CD4-positive, alpha-beta T cell (primary cell): ENCODE measurements around the gene RAD51B. TPM values are rescaled to one million over a fixed set of nuclear protein-coding genes. Genes with fewer than 3 reads are reported as not detected.

Source experiments
- ATAC-seq: fragments of 200-7000 bp; cut with Tn5 transposase; one replicate; pipeline ENCODE4 v1.10.0; 2022; ENCODE audit warnings: mild to moderate bottlenecking; ENCODE audit not compliant: poor library complexity
- CTCF ChIA-PET: fragments of 350-600 bp; sonication (Branson Sonifier 250); formaldehyde crosslinking; loops from one replicate; lab custom pipeline; 2021; ENCODE audit warnings: antibody characterized with exemption, inconsistent platforms; lab: Charles Lee
- POLR2A ChIA-PET: fragments of 350-600 bp; sonication (Branson Sonifier 250); formaldehyde crosslinking; loops from one replicate; lab custom pipeline; 2021; ENCODE audit warnings: antibody characterized with exemption, inconsistent platforms; lab: Charles Lee
- DNase-seq, 14 experiments: peaks; one replicate each; pipeline ENCODE4 v3.0.0-alpha.2; 2013 to 2020; ENCODE audit warnings: mixed read lengths in 2 of 14
- H3K27ac ChIP-seq, 2 donors: one replicate each; pipeline versions ENCODE4 v1.5.1 to v1.7.0; 2013; ENCODE audit warnings: low read length in 2 of 2, low read depth in 1 of 2, mild to moderate bottlenecking in 1 of 2
- H3K27me3 ChIP-seq, 2 experiments: 1 replicate in 1 of 2; 2 replicates in 1 of 2; pipeline versions ENCODE4 v1.6.1 to v1.7.0; 2013; ENCODE audit warnings: low read length in 2 of 2, control low read depth in 1 of 2, mild to moderate bottlenecking in 1 of 2, moderate library complexity in 1 of 2; ENCODE audit not compliant: insufficient read depth in 2 of 2, control insufficient read depth in 1 of 2
- H3K36me3 ChIP-seq: one replicate; pipeline ENCODE4 v1.6.1; 2013; ENCODE audit warnings: low read length, control low read depth; ENCODE audit not compliant: insufficient read depth
- H3K4me1 ChIP-seq: one replicate; pipeline ENCODE4 v1.6.1; 2013; ENCODE audit warnings: low read length, control low read depth; ENCODE audit not compliant: insufficient read depth
- H3K4me3 ChIP-seq: one replicate; pipeline ENCODE4 v1.5.1; 2013; ENCODE audit warnings: mild to moderate bottlenecking, low read length, moderate library complexity
- H3K9me3 ChIP-seq, 2 experiments: 1 replicate in 1 of 2; 2 replicates in 1 of 2; pipeline versions ENCODE4 v1.6.1 to v1.7.0; 2013; ENCODE audit warnings: low read length in 2 of 2, mild to moderate bottlenecking in 2 of 2, control low read depth in 1 of 2, moderate library complexity in 1 of 2; ENCODE audit not compliant: control insufficient read depth in 1 of 2, insufficient read depth in 1 of 2
- H3K27ac Mint-ChIP-seq: one replicate; pipeline ENCODE4 v1.8.0; 2020; ENCODE audit warnings: mixed read lengths
- H3K27me3 Mint-ChIP-seq: one replicate; pipeline ENCODE4 v1.8.0; 2021; ENCODE audit warnings: mixed read lengths
- H3K36me3 Mint-ChIP-seq: one replicate; pipeline ENCODE4 v1.8.0; 2021; ENCODE audit warnings: low read depth, mixed read lengths
- H3K4me1 Mint-ChIP-seq: one replicate; pipeline ENCODE4 v1.8.0; 2021; ENCODE audit warnings: low read depth, mixed read lengths
- H3K4me3 Mint-ChIP-seq: one replicate; pipeline ENCODE4 v1.8.0; 2020; ENCODE audit warnings: mild to moderate bottlenecking, mixed read lengths
- H3K9me3 Mint-ChIP-seq: one replicate; pipeline ENCODE4 v1.8.0; 2020; ENCODE audit warnings: mixed read lengths
- intact Hi-C, 2 experiments: fragments of 100-400 bp; cut with DNase I in 1 of 2; cut with micrococcal nuclease in 1 of 2; formaldehyde crosslinking; loops; one replicate each; pipeline versions ENCODE4 v1.15.1 to v1.9.0; 2023 to 2025; cut with DNase I, micrococcal nuclease
- total RNA-seq, 174 experiments: library from RNA in 2 of 174; stranded (reverse) in 2 of 174; gene quantifications; one replicate each; pipeline ENCODE4 v1.2.3 and lab custom pipeline; 2021 to 2026
- TF ChIP-seq, protein P1 (sequence below): fragments of 200-600 bp; IDR thresholded peaks from one replicate; pipeline ENCODE4 v1.8.0; 2022; ENCODE audit warnings: antibody characterized with exemption, mild to moderate bottlenecking

The RAD51B gene
- total RNA-seq, 2 experiments from 2014 or later: 18.4 to 20.0 TPM

DNA sequence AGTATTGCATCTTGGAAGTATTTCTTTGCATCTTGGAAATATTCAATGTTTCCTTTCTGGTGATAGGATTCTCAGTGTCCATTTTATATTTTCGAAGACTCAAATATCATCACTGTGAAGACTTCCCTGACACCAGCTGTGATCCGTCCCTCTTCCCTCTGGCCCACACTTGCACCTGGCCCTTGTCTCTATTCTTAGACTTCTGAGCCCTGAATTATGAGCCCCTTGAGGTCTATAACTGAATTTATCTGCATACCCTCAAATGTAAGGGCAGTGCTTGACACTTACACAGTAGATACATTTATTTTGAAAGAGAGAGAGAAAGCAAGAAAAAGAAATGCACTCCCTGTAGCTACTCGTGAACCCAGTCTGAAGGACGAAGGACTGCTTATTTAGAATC, 596.6 kb downstream of the RAD51B start:
- ChIA-PET CTCF (no interaction called here), POLR2A (no interaction called here)
- no peak overlapping the region for H3K4me3 Mint-ChIP-seq
- H3K4me3 ChIP-seq: no peak overlapping the region
- H3K27me3 Mint-ChIP-seq: no peaks in the 10 kb centered on the region
- no peaks in the 10 kb centered on the region for H3K9me3 ChIP-seq
- no peak overlapping the region for H3K27ac ChIP-seq
- no peak overlapping the region for H3K27ac Mint-ChIP-seq
- no peak for ATAC-seq
- TF ChIP-seq, protein P1, sequence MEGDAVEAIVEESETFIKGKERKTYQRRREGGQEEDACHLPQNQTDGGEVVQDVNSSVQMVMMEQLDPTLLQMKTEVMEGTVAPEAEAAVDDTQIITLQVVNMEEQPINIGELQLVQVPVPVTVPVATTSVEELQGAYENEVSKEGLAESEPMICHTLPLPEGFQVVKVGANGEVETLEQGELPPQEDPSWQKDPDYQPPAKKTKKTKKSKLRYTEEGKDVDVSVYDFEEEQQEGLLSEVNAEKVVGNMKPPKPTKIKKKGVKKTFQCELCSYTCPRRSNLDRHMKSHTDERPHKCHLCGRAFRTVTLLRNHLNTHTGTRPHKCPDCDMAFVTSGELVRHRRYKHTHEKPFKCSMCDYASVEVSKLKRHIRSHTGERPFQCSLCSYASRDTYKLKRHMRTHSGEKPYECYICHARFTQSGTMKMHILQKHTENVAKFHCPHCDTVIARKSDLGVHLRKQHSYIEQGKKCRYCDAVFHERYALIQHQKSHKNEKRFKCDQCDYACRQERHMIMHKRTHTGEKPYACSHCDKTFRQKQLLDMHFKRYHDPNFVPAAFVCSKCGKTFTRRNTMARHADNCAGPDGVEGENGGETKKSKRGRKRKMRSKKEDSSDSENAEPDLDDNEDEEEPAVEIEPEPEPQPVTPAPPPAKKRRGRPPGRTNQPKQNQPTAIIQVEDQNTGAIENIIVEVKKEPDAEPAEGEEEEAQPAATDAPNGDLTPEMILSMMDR: no peak
- H3K36me3 Mint-ChIP-seq: no peaks in the 10 kb centered on the region
- H3K36me3 ChIP-seq: no peaks in the 10 kb centered on the region
- intact Hi-C loops: no loop called here
- H3K4me1 ChIP-seq: peaks cover 3% of the 10 kb centered on the region
- H3K9me3 Mint-ChIP-seq: no peaks in the 10 kb centered on the region
- no peak for DNase-seq
- no peaks in the 10 kb centered on the region for H3K27me3 ChIP-seq
- H3K4me1 Mint-ChIP-seq: peaks cover 19% of the 10 kb centered on the region

DNA sequence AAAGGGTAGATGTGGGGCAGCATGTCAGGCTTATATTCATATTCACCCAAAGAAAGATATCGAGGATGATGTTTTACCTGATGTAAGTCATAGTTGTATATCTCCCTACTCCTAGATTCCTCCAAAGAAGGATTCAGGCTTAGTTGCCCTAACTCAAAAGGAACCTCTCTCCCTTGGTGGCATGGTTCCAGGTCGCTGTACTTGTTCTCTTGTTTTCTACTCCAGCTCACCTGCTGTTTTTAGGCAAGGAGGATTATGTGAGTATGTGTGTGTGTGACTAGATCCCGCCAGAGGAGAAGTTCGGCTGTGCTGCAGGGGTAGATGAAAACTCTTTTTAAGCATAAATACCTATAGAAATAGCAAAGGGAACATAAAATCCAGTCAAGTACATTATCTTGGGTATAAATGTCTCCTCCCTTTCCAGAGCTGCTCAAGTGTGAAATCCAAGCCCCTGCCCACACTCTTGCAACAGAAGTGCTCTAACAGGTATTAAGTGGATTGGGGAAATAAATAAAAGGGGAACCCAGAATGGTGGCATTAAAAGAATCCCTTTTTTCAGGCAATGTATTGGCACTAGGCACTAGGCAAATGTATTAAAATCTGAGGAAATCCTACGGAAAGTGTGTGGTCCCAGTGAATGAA, 597.6 kb downstream of the RAD51B start:
- ChIA-PET CTCF (no interaction called here), POLR2A (no interaction called here)
- TF ChIP-seq, protein P1: no peak
- no peaks in the 10 kb centered on the region for H3K9me3 ChIP-seq
- H3K36me3 Mint-ChIP-seq: no peaks in the 10 kb centered on the region
- no peak overlapping the region for H3K4me3 ChIP-seq
- H3K9me3 Mint-ChIP-seq: no peaks in the 10 kb centered on the region
- no peak overlapping the region for H3K27ac Mint-ChIP-seq
- H3K27me3 Mint-ChIP-seq: no peaks in the 10 kb centered on the region
- no peak for DNase-seq
- H3K27me3 ChIP-seq: no peaks in the 10 kb centered on the region
- H3K4me1 Mint-ChIP-seq: peaks cover 19% of the 10 kb centered on the region
- peaks cover 3% of the 10 kb centered on the region for H3K4me1 ChIP-seq
- no peak for ATAC-seq
- no peak overlapping the region for H3K27ac ChIP-seq
- no peaks in the 10 kb centered on the region for H3K36me3 ChIP-seq
- intact Hi-C loops: no loop called here
- H3K4me3 Mint-ChIP-seq: no peak overlapping the region

DNA sequence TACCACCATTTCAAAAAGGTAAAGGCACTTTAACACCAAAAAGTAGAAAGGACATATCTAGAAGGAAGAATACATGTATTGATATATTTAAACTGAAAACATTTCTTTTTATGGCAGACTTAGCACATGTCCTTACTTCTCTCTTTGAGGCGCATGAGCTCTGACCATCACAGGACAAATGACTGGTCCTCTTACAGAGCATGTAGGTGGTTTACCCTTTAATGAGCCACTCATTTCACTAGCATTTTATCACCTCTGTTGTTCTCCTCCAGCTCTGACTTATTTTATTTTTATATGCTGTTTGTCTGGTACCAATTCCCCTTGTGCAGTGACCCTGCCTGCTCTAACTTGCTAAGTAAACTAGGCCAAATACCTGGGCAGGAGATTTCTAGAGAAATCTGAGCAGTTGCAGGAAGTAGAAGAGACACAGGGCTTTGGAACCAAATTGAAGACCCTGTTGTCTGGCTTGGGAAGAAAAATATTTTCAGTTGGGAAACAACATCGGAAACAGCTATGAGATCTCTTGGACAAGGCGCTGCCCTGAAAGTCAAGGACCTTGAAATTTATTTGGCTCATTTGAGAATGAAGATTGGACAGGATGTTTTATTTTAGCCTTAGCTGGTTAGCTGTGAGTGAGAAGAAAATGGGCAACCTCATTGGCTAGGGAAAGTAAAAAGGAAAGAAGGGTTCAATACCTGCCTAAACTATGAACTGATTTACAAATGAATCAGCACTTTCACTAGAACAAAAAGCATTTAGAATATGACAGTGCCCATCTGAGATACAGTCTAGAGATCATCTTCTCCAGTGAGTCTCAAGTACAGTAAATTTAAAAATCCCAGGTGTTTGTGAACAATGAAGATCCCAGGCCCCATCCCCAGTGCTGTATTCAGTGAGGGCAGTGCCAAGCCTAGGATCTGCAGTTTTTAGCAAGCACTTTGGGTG, 598.9 kb downstream of the RAD51B start:
- POLR2A ChIA-PET: interaction anchor here (0.7 kb wide), 1 partner anchor 9 kb away, joined by 3 read pairs; no protein-coding TSS in a partner anchor
- Histone ChIP-seq H3K4me3 (no peak overlapping the region), H3K27ac (no peak overlapping the region), H3K27me3 (no peaks in the 10 kb centered on the region), H3K36me3 (no peaks in the 10 kb centered on the region), H3K4me1 (peaks cover 3% of the 10 kb centered on the region), H3K9me3 (no peaks in the 10 kb centered on the region)
- TF ChIP-seq, protein P1: no peak
- intact Hi-C loops: no loop called here
- Mint-ChIP-seq H3K4me3 (no peak overlapping the region), H3K27me3 (no peaks in the 10 kb centered on the region), H3K9me3 (no peaks in the 10 kb centered on the region), H3K36me3 (no peaks in the 10 kb centered on the region), H3K27ac (no peak overlapping the region), H3K4me1 (peaks cover 19% of the 10 kb centered on the region)
- ATAC-seq: no peak
- CTCF ChIA-PET: interaction anchor here (1.2 kb wide), 1 partner anchor 10 kb away, joined by 3 read pairs; no protein-coding TSS in a partner anchor
- DNase-seq: no peak
